A549 (cell line): ENCODE results near the gene IPMK.

Source experiments
- BHLHE40 ChIP-seq: IDR thresholded peaks from 2 replicates; pipeline ENCODE4 v1.6.1; 2012; ENCODE audit warnings: low read depth, low read length, inconsistent platforms
- CEBPB ChIP-seq, 2 experiments: fragments of >200 bp in 1 of 2; sonication (Bioruptor Twin) in 1 of 2; formaldehyde crosslinking in 1 of 2; IDR thresholded peaks; 2 replicates each; pipeline ENCODE4 v1.6.1; 2012 to 2016
- CTCF ChIP-seq: fragments of >200 bp; sonication (Bioruptor Twin); formaldehyde crosslinking; IDR thresholded peaks from 3 replicates; pipeline ENCODE4 v1.5.1; 2016
- E2F6 ChIP-seq: IDR thresholded peaks from 2 replicates; pipeline ENCODE4 v1.6.1; 2012; ENCODE audit warnings: low read depth, borderline replicate concordance
- ELK1 ChIP-seq: fragments of 150-350 bp; IDR thresholded peaks from 2 replicates; pipeline ENCODE4 v1.6.1; 2014; ENCODE audit warnings: low read depth, mild to moderate bottlenecking, low read length
- POLR2A ChIP-seq: IDR thresholded peaks from 2 replicates; pipeline ENCODE4 v1.6.1; 2012; ENCODE audit warnings: mild to moderate bottlenecking, low read length
- REST ChIP-seq: fragments of 200-600 bp; sonication (generic); IDR thresholded peaks from 2 replicates; pipeline ENCODE4 v1.6.1; 2016; ENCODE audit warnings: antibody characterized with exemption, mild to moderate bottlenecking, moderate library complexity
- TP53 ChIP-seq: fragments of 250-450 bp; sonication (Bioruptor Pico); IDR thresholded peaks from 2 replicates; pipeline ENCODE4 v1.5.0; 2021; ENCODE audit warnings: mild to moderate bottlenecking, moderate library complexity
- ZSCAN20 ChIP-seq: fragments of 250-450 bp; sonication (Bioruptor Pico); IDR thresholded peaks from 2 replicates; pipeline ENCODE4 v1.8.0; 2022; ENCODE audit warnings: mild to moderate bottlenecking, moderate library complexity

GRCh38 chr10:58264780-58265179 lies 2.9 kb downstream of the IPMK start:
- TF ChIP-seq CTCF (no peak), POLR2A (no peak), REST (no peak), ELK1 (no peak), TP53 (no peak), BHLHE40 (no peak), CEBPB (IDR thresholded peaks at IDR 0.05) (no peak), E2F6 (no peak), ZSCAN20 (CRISPR knock-in tag) (no peak)
